ENCODE results near the gene WDR70. TPM values are rescaled to one million over a fixed set of nuclear protein-coding genes. Genes with fewer than 3 reads are reported as not detected.
"Not testable (repeated sequence)": the region's sequence is repeated elsewhere in the genome, so short reads cannot be mapped to it uniquely, and the experiment has no call there.

The WDR70 gene
- total RNA-seq, 1 donor from 2014 or later: 28.9 TPM

- no peak overlapping the region for H3K27ac Mint-ChIP-seq (ENCODE audit: unreplicated experiment)
- DNase-seq (ENCODE audit: low spot score): no peak
- no peaks in the 10 kb centered on the region for H3K4me1 Mint-ChIP-seq (ENCODE audit: unreplicated experiment)
- no peak for TF ChIP-seq CTCF (IDR thresholded peaks at IDR 0.05; ENCODE audit: unreplicated experiment)
- no peaks in the 10 kb centered on the region for H3K27me3 Mint-ChIP-seq (ENCODE audit: unreplicated experiment)
- no peaks in the 10 kb centered on the region for H3K9me3 Mint-ChIP-seq (ENCODE audit: unreplicated experiment)
- H3K4me3 Mint-ChIP-seq (ENCODE audit: unreplicated experiment): no peak overlapping the region
- peaks cover 9% of the 10 kb centered on the region for H3K36me3 Mint-ChIP-seq (ENCODE audit: low read depth, unreplicated experiment)
These were observed 33.4 kb downstream of the WDR70 start for GRCh38 chr5:37412515-37412914.

GRCh38 chr5:37415456-37415855 is 36.3 kb downstream of the WDR70 start:
- H3K27me3 Mint-ChIP-seq (ENCODE audit: unreplicated experiment); H3K9me3 Mint-ChIP-seq (ENCODE audit: unreplicated experiment); H3K4me1 Mint-ChIP-seq (ENCODE audit: unreplicated experiment); DNase-seq (ENCODE audit: low spot score); H3K27ac Mint-ChIP-seq (ENCODE audit: unreplicated experiment); H3K4me3 Mint-ChIP-seq (ENCODE audit: unreplicated experiment): not testable (repeated sequence)
- peaks cover 13% of the 10 kb centered on the region for H3K36me3 Mint-ChIP-seq (ENCODE audit: low read depth, unreplicated experiment)

GRCh38 chr5:37417347-37417746 is 38.2 kb downstream of the WDR70 start:
- DNase-seq (ENCODE audit: low spot score): no peak
- Mint-ChIP-seq H3K4me3 (ENCODE audit: unreplicated experiment) (no peak overlapping the region), H3K9me3 (ENCODE audit: unreplicated experiment) (no peaks in the 10 kb centered on the region)

GRCh38 chr5:37424441-37424840 is 45.3 kb downstream of the WDR70 start:
- no peak for TF ChIP-seq CTCF (IDR thresholded peaks at IDR 0.05; ENCODE audit: unreplicated experiment)
- no peak for DNase-seq (ENCODE audit: low spot score)
- H3K27me3 Mint-ChIP-seq (ENCODE audit: unreplicated experiment): peaks cover 4% of the 10 kb centered on the region
- H3K4me3 Mint-ChIP-seq (ENCODE audit: unreplicated experiment): no peak overlapping the region
- H3K36me3 Mint-ChIP-seq (ENCODE audit: low read depth, unreplicated experiment): peaks cover 9% of the 10 kb centered on the region
- no peak overlapping the region for H3K27ac Mint-ChIP-seq (ENCODE audit: unreplicated experiment)
- no peaks in the 10 kb centered on the region for H3K4me1 Mint-ChIP-seq (ENCODE audit: unreplicated experiment)
- no peaks in the 10 kb centered on the region for H3K9me3 Mint-ChIP-seq (ENCODE audit: unreplicated experiment)

More at GRCh38 chr5:37417347-37417746, 38.2 kb downstream of the WDR70 start:
- Mint-ChIP-seq H3K36me3 (ENCODE audit: low read depth, unreplicated experiment) (peaks cover 13% of the 10 kb centered on the region), H3K27me3 (ENCODE audit: unreplicated experiment) (no peaks in the 10 kb centered on the region), H3K4me1 (ENCODE audit: unreplicated experiment) (no peaks in the 10 kb centered on the region), H3K27ac (ENCODE audit: unreplicated experiment) (no peak overlapping the region)
- TF ChIP-seq CTCF (IDR thresholded peaks at IDR 0.05; ENCODE audit: unreplicated experiment): no peak

- DNase-seq (ENCODE audit: low spot score): no peak
- Mint-ChIP-seq H3K36me3 (ENCODE audit: low read depth, unreplicated experiment) (peaks cover 5% of the 10 kb centered on the region), H3K4me3 (ENCODE audit: unreplicated experiment) (no peak overlapping the region), H3K27ac (ENCODE audit: unreplicated experiment) (no peak overlapping the region), H3K4me1 (ENCODE audit: unreplicated experiment) (no peaks in the 10 kb centered on the region), H3K27me3 (ENCODE audit: unreplicated experiment) (peaks cover 7% of the 10 kb centered on the region), H3K9me3 (ENCODE audit: unreplicated experiment) (no peaks in the 10 kb centered on the region)
- no peak for TF ChIP-seq CTCF (IDR thresholded peaks at IDR 0.05; ENCODE audit: unreplicated experiment)
These were observed 48.9 kb downstream of the WDR70 start for GRCh38 chr5:37428044-37428443.

GRCh38 chr5:37435261-37435660 is 56.1 kb downstream of the WDR70 start:
- no peak for TF ChIP-seq CTCF (IDR thresholded peaks at IDR 0.05; ENCODE audit: unreplicated experiment)
- no peak for DNase-seq (ENCODE audit: low spot score)
- Mint-ChIP-seq H3K9me3 (ENCODE audit: unreplicated experiment) (no peaks in the 10 kb centered on the region), H3K27ac (ENCODE audit: unreplicated experiment) (no peak overlapping the region), H3K36me3 (ENCODE audit: low read depth, unreplicated experiment) (no peaks in the 10 kb centered on the region), H3K27me3 (ENCODE audit: unreplicated experiment) (peaks cover 3% of the 10 kb centered on the region), H3K4me3 (ENCODE audit: unreplicated experiment) (no peak overlapping the region), H3K4me1 (ENCODE audit: unreplicated experiment) (no peaks in the 10 kb centered on the region)

Data from endothelial cell (in vitro differentiated cells).